ENCODE data around the gene MBOAT1.
A peak's percentile ranks its signal among the peaks of the same experiment; 100 is the strongest.

MBOAT1 gene

DNA sequence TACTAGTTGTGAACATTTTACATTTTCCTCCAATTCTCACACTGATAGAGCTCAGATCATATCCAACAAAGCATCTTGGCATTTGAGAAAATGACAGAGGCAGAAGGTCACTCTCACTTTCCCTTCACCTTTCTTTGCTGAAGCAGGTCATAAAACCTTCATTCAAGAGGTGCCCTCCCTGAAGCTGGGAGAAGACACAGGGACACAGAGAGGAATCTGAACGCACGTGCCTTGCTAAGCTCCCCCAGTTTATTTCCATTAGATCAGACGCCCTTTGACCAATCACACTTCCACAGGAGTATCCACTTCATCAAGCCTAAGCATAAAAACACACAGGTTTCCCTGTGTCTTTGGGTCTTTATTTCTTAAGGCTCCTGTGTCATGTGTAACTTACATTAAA, 9.2 kb upstream of the MBOAT1 start:
- H3K27ac ChIP-seq: no peak overlapping the region
- TF ChIP-seq, protein P1, sequence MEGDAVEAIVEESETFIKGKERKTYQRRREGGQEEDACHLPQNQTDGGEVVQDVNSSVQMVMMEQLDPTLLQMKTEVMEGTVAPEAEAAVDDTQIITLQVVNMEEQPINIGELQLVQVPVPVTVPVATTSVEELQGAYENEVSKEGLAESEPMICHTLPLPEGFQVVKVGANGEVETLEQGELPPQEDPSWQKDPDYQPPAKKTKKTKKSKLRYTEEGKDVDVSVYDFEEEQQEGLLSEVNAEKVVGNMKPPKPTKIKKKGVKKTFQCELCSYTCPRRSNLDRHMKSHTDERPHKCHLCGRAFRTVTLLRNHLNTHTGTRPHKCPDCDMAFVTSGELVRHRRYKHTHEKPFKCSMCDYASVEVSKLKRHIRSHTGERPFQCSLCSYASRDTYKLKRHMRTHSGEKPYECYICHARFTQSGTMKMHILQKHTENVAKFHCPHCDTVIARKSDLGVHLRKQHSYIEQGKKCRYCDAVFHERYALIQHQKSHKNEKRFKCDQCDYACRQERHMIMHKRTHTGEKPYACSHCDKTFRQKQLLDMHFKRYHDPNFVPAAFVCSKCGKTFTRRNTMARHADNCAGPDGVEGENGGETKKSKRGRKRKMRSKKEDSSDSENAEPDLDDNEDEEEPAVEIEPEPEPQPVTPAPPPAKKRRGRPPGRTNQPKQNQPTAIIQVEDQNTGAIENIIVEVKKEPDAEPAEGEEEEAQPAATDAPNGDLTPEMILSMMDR (IDR thresholded peaks at IDR 0.05): no peak
- TF ChIP-seq ZFX (IDR thresholded peaks at IDR 0.05; ENCODE audit: borderline replicate concordance): no peak

GRCh38 chr6:20220359-20220758, 8.1 kb upstream of the MBOAT1 start:
- no peak overlapping the region for H3K27ac ChIP-seq
- no peak for TF ChIP-seq ZFX (IDR thresholded peaks at IDR 0.05; ENCODE audit: borderline replicate concordance)
- TF ChIP-seq, protein P1 (IDR thresholded peaks at IDR 0.05): no peak

GRCh38 chr6:20217891-20218290, 5.6 kb upstream of the MBOAT1 start:
- TF ChIP-seq, protein P1 (IDR thresholded peaks at IDR 0.05): no peak
- no peak for TF ChIP-seq ZFX (IDR thresholded peaks at IDR 0.05; ENCODE audit: borderline replicate concordance)

DNA sequence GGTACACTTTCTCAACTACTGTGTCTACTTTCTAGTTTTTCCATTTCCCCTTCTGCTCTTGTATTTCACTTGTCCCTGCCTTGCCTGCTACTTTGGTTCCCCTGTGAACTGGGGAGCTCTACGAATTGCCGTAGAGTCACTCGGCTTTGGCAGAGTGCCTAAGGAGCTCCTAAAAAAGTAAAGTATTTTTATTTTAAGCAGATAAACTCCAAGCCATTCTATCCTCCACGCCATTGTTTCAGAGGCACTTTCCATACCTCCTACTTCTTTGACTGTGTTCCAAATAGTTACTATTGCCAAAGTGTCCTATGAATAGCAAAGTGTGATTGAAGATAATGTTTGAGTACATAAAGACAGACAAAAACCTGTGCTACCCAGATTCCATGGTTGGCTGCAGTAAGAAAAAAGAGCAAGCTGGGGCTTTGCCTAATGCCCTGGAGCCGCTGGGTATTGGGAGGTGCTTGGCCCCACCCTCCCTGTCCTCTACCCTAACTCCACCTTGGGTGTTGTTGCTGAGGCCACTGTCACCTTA, 5.1 kb upstream of the MBOAT1 start:
- TF ChIP-seq, protein P1 (IDR thresholded peaks at IDR 0.05): no peak
- no peak for TF ChIP-seq ZFX (IDR thresholded peaks at IDR 0.05; ENCODE audit: borderline replicate concordance)
- H3K27ac ChIP-seq: no peak overlapping the region; the same call in 1 of the 2 replicates

More at GRCh38 chr6:20217891-20218290, 5.6 kb upstream of the MBOAT1 start:
- peak overlapping the region; percentile 23; the same call in 1 of the 2 replicates for H3K27ac ChIP-seq

DNA sequence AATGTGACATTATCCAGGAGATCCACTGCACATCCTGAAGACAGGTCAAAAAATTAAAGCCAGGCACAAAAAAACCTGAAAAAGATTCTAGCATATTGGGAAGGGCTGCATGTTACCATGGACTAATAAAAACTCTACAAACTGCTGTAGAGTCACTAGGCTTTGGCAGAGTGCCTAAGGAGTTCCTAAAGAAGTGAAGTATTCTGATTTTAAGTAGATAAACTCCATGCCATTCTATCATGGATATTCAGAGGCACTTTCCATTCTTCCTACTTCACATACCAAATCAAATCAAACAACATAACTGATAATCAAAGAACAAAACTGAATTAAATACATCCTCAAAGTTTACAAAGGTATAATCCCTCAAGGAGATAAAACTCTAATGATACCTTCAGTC, 3.0 kb upstream of the MBOAT1 start:
- TF ChIP-seq, protein P1 (IDR thresholded peaks at IDR 0.05): no peak
- TF ChIP-seq ZFX (IDR thresholded peaks at IDR 0.05; ENCODE audit: borderline replicate concordance): no peak

DNA sequence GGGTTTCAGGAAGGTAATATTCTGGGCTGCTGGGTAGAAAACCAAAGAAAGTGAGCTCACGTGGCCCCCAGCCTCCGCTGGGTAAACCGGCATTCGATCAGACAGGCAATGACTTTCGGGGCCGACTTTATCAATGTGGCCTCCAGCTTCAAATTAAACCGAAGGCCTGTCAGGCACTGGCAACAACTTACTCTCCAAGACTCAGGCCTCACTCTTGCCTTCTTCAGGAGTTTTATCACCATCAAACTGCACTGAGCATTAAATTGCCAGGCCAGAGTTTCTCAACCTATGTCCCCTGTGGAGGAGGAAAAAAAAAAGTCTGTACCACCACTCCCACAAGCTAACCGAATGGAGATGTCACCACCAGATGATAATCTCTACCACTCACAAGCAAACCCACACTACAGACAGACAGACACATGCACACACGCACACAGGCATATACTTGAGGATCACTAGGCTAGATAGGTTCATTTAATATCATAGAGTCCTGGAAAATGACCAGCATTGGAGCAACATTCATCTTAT, 1.1 kb upstream of the MBOAT1 start:
- no peak overlapping the region for H3K27ac ChIP-seq
- TF ChIP-seq, protein P1 (IDR thresholded peaks at IDR 0.05): no peak
- TF ChIP-seq ZFX (IDR thresholded peaks at IDR 0.05; ENCODE audit: borderline replicate concordance): no peak

More for the DNA sequence above, 3.0 kb upstream of the MBOAT1 start:
- no peak overlapping the region for H3K27ac ChIP-seq

DNA sequence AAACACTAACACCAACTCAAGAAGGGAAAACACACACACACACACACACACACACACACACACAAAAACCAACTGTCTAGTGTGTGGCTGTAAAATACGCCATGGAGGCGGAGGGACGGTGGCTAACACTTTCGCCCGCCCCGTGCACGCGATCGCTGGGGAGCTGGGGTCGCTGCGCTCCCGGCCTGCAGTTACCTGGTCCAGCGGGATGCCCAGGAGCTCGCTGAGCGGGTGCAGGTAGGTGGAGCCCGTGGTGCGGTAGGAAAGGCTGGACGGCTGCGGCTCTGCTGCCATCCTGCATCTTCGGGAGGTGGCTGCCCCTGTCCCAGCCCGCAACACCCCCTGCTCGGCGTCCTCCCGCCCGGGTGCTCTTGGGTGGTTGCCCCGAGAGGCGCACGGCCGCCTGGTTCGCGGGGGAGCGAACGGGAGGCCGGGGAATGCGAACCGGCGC, 303 bp downstream of the MBOAT1 start:
- TF ChIP-seq, protein P1 (IDR thresholded peaks at IDR 0.05): no peak; the same call in 1 of the 2 replicates
- TF ChIP-seq ZFX (IDR thresholded peaks at IDR 0.05; ENCODE audit: borderline replicate concordance): no peak
- H3K27ac ChIP-seq: peak overlapping the region; percentile 34

Measured in 22Rv1 (cell line).